ENCODE results near the gene IGSF21. TPM values are rescaled to one million over a fixed set of nuclear protein-coding genes. Genes with fewer than 3 reads are reported as not detected.

Gene IGSF21
- total RNA-seq, 2 experiments from 2014 or later, result not detected

DNA sequence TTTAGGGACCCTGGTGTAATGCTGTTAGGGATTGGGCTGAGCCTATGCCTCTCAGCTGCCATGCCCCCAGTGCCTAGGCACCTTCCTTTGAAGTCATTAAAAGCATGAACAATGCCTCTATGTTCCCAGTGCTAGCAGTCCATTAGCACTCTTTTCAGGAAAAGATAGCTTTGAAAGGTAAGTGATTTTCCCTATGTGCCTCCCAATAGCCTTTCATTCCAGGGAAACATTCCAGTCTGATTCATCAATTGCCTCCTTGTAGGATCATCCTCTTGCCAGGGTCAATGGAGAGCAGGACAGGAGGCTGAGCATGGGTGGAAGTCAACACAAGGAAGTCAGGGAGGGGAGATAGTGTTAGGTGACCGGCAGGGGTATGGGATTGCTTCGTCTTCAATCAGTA, 8.6 kb upstream of the IGSF21 start:
- Histone ChIP-seq H3K4me1 (ENCODE audit: insufficient read depth, low read length) (no peaks in the 10 kb centered on the region), H3K4me3 (ENCODE audit: low read length) (no peak overlapping the region), H3K27ac (ENCODE audit: low read depth in 1 of 2, low read length in 2 of 2) (no peak overlapping the region), H3K9me3 (ENCODE audit: control insufficient read depth in 1 of 2, insufficient read depth in 1 of 2, low read length in 2 of 2) (peaks cover 0 to 4% of the 10 kb centered on the region in 2 experiments), H3K36me3 (ENCODE audit: insufficient read depth, low read length) (no peaks in the 10 kb centered on the region), H3K27me3 (ENCODE audit: control insufficient read depth in 1 of 2, insufficient read depth in 2 of 2, low read length in 2 of 2) (peaks cover 6 to 21% of the 10 kb centered on the region in 2 experiments)
- no peaks in the 10 kb centered on the region for H3K36me3 Mint-ChIP-seq (ENCODE audit: low read depth)
- no peaks in the 10 kb centered on the region for H3K9me3 Mint-ChIP-seq
- H3K4me3 Mint-ChIP-seq, result no peak overlapping the region
- ChIA-PET CTCF (no interaction called here), POLR2A (no interaction called here)
- H3K27ac Mint-ChIP-seq, result no peak overlapping the region
- no peaks in the 10 kb centered on the region for H3K4me1 Mint-ChIP-seq (ENCODE audit: low read depth)
- intact Hi-C loops (cut with DNase I, micrococcal nuclease), result no loop called here
- DNase-seq (no peak), ATAC-seq (ENCODE audit: poor library complexity) (no peak)
- TF ChIP-seq CTCF (IDR thresholded peaks at IDR 0.05), result no peak
- H3K27me3 Mint-ChIP-seq, result peaks cover 56% of the 10 kb centered on the region

DNA sequence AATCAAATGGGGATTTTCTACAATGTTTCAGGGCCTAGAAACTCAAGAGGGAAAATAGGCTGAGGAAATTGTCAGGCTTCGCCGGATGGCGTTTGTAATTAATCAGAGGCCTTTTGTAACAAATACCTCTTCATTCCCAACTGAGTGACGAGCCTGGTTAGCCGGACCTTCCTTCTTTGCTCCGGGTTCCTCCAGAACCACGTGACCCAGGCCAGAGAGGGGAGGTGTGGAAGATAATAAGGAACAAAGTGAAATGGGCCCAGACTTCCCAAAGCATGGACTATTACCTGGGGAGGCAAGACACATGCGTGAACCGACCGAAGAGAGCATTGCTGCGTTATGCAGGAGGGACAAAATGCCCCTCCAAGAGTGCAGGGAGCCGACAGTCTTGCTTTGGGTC, 7.5 kb upstream of the IGSF21 start:
- peaks cover 0 to 2% of the 10 kb centered on the region in 2 experiments for H3K9me3 ChIP-seq (ENCODE audit: control insufficient read depth in 1 of 2, insufficient read depth in 1 of 2, low read length in 2 of 2)
- Mint-ChIP-seq H3K4me3 (no peak overlapping the region), H3K9me3 (no peaks in the 10 kb centered on the region), H3K36me3 (ENCODE audit: low read depth) (no peaks in the 10 kb centered on the region), H3K4me1 (ENCODE audit: low read depth) (no peaks in the 10 kb centered on the region), H3K27me3 (peaks cover 61% of the 10 kb centered on the region), H3K27ac (no peak overlapping the region)
- intact Hi-C loops (cut with DNase I, micrococcal nuclease), result loop anchor here (1.0 to 5.0 kb wide), 5 partner anchors 113 to 608 kb away; no protein-coding TSS in a partner anchor
- no peak overlapping the region for H3K4me3 ChIP-seq (ENCODE audit: low read length)
- ATAC-seq (ENCODE audit: poor library complexity) (no peak), DNase-seq (no peak)
- TF ChIP-seq CTCF (IDR thresholded peaks at IDR 0.05), result no peak
- H3K27ac ChIP-seq (ENCODE audit: low read depth in 1 of 2, low read length in 2 of 2), result no peak overlapping the region
- peaks cover 6 to 23% of the 10 kb centered on the region in 2 experiments for H3K27me3 ChIP-seq (ENCODE audit: control insufficient read depth in 1 of 2, insufficient read depth in 2 of 2, low read length in 2 of 2)
- POLR2A ChIA-PET, result no interaction called here
- CTCF ChIA-PET, result interaction anchor here (0.8 kb wide), 1 partner anchor 289 kb away, joined by 3 read pairs; no protein-coding TSS in a partner anchor
- H3K36me3 ChIP-seq (ENCODE audit: insufficient read depth, low read length), result no peaks in the 10 kb centered on the region
- no peaks in the 10 kb centered on the region for H3K4me1 ChIP-seq (ENCODE audit: insufficient read depth, low read length)

DNA sequence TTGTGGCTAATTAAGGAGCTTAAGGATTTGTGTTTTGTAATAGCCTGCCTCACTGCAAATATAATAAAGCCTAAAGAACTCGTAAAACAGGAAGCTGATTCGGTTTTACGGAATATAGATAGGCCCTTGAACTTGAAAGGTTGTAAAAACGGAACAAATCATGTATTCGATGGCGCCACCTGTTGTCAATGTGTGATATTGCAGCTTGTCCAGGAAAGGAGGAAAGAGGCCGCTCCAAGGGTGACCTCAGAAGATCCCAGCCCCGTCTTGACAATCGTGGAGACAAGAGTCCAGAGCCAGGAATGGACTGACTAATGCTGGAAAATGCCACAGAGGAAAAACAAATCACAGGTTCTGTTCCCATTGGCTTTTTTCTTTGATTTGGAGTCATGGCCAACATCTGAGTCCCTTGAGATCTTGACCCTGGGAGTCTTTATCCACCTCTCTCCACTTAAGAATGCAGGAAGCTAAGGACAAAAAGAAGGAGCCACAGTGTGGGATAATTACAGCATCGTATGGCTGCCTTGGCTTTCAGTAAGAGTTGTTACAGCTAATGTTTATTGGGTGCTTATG, 7.0 kb upstream of the IGSF21 start:
- Mint-ChIP-seq H3K9me3 (no peaks in the 10 kb centered on the region), H3K4me1 (ENCODE audit: low read depth) (no peaks in the 10 kb centered on the region), H3K27ac (no peak overlapping the region), H3K4me3 (no peak overlapping the region), H3K36me3 (ENCODE audit: low read depth) (no peaks in the 10 kb centered on the region), H3K27me3 (peaks cover 66% of the 10 kb centered on the region)
- Histone ChIP-seq H3K4me3 (ENCODE audit: low read length) (no peak overlapping the region), H3K27ac (ENCODE audit: low read depth in 1 of 2, low read length in 2 of 2) (no peak overlapping the region), H3K27me3 (ENCODE audit: control insufficient read depth in 1 of 2, insufficient read depth in 2 of 2, low read length in 2 of 2) (peaks cover 6 to 28% of the 10 kb centered on the region in 2 experiments), H3K9me3 (ENCODE audit: control insufficient read depth in 1 of 2, insufficient read depth in 1 of 2, low read length in 2 of 2) (no peaks in the 10 kb centered on the region), H3K36me3 (ENCODE audit: insufficient read depth, low read length) (no peaks in the 10 kb centered on the region), H3K4me1 (ENCODE audit: insufficient read depth, low read length) (no peaks in the 10 kb centered on the region)
- intact Hi-C loops (cut with DNase I, micrococcal nuclease), result loop anchor here (1.0 to 5.0 kb wide), 5 partner anchors 113 to 608 kb away; no protein-coding TSS in a partner anchor
- DNase-seq (peak; percentile 13 to 67 (median 34)), ATAC-seq (ENCODE audit: poor library complexity) (no peak)
- POLR2A ChIA-PET, result no interaction called here
- CTCF ChIA-PET, result interaction anchor here (0.7 to 0.8 kb wide), 2 partner anchors 290 to 447 kb away, joined by 3 read pairs; no protein-coding TSS in a partner anchor
- TF ChIP-seq CTCF (IDR thresholded peaks at IDR 0.05), result peak; percentile 80

Measured in CD4-positive, alpha-beta T cell (primary cell).